Heart left ventricle (tissue), 16 donors: ENCODE measurements around the gene PMVK. TPM values are rescaled to one million over a fixed set of nuclear protein-coding genes. Genes with fewer than 3 reads are reported as not detected.

Experiments used
- ATAC-seq, 4 donors: fragments of 200-7000 bp; cut with Tn5 transposase; one replicate each; pipeline ENCODE4 v1.9.1; 2020 to 2022; ENCODE audit warnings: moderate library complexity in 4 of 4, mild to moderate bottlenecking in 3 of 4, moderate number of reproducible peaks in 1 of 4
- DNase-seq, 5 donors: peaks; one replicate each; pipeline ENCODE4 v3.0.0-alpha.2; 2020
- H3K27ac ChIP-seq, 12 donors: fragments of 200-600 bp; sonication (generic) in 4 of 12; one replicate each; pipeline versions ENCODE4 v1.5.0 to v1.8.0; 2016 to 2022; ENCODE audit warnings: mild to moderate bottlenecking in 2 of 12
- H3K27me3 ChIP-seq, 9 donors: fragments of 200-600 bp; sonication (generic) in 2 of 9; one replicate each; pipeline versions ENCODE4 v1.5.1 to v1.8.0; 2016 to 2022; ENCODE audit warnings: mild to moderate bottlenecking in 3 of 9
- H3K36me3 ChIP-seq, 9 donors: fragments of 200-600 bp; sonication (generic) in 2 of 9; one replicate each; pipeline versions ENCODE4 v1.5.0 to v1.8.0; 2018 to 2022; ENCODE audit warnings: mild to moderate bottlenecking in 2 of 9
- H3K4me1 ChIP-seq, 12 donors: fragments of 200-600 bp; sonication (generic) in 4 of 12; one replicate each; pipeline versions ENCODE4 v1.5.0 to v1.8.0; 2016 to 2022; ENCODE audit warnings: mild to moderate bottlenecking in 3 of 12
- H3K4me3 ChIP-seq, 12 donors: fragments of 200-600 bp; sonication (generic) in 4 of 12; one replicate each; pipeline versions ENCODE4 v1.5.0 to v1.8.0; 2017 to 2022; ENCODE audit warnings: mild to moderate bottlenecking in 9 of 12, moderate library complexity in 4 of 12
- H3K9me3 ChIP-seq, 12 donors: fragments of 200-600 bp; sonication (generic) in 4 of 12; one replicate each; pipeline versions ENCODE4 v1.5.0 to v1.8.0; 2016 to 2022; ENCODE audit warnings: mild to moderate bottlenecking in 1 of 12
- POLR2A ChIP-seq, 2 donors: fragments of 450-650 bp; IDR thresholded peaks; one replicate each; pipeline ENCODE4 v1.6.1; 2017; ENCODE audit warnings: antibody characterized with exemption in 2 of 2, mild to moderate bottlenecking in 2 of 2, moderate library complexity in 2 of 2
- WGBS, 4 donors: extraction: QIAGEN DNeasy Blood & Tissue Kit in 2 of 4; methylation state at CpG; one replicate each; pipeline versions ENCODE4 v1.1.5 to v1.1.7; 2013 to 2018; 5-methylcytosine and 5-hydroxymethylcytosine counted together
- intact Hi-C, 10 donors: fragments of 100-400 bp; cut with DNase I; formaldehyde crosslinking; loops; one replicate each; pipeline versions ENCODE4 v1.11.1 to v1.14.2; 2022
- polyA plus RNA-seq, 2 donors: library from polyadenylated mRNA; stranded (reverse); fragments of 200-250 nt; gene quantifications; one replicate each; pipeline ENCODE4 v1.2.3, GENCODE V29; 2013
- total RNA-seq, 9 donors: library from RNA; depleted of rRNA in 2 of 9; stranded (reverse); fragments of >200 nt in 2 of 9; fragmentation: NEBNext Ultra II Directional in 3 of 9; extraction: Animal tissue kit (Norgen Biotek cat#: 25700) in 3 of 9; gene quantifications; one replicate each; pipeline versions ENCODE4 v1.1.0 to v1.2.4, GENCODE V29; 2016 to 2023
- TF ChIP-seq, protein P1 (sequence below), 12 donors: fragments of 200-600 bp; sonication (generic) in 4 of 12; IDR thresholded peaks; one replicate each; pipeline versions ENCODE4 v1.5.0 to v1.8.0; 2018 to 2022; ENCODE audit warnings: antibody characterized with exemption in 12 of 12, mild to moderate bottlenecking in 5 of 12
- donor health status: ischemic (EF 13 %, LVEDD 7.1; RV severe dilation, severe dysfunction).
- donor health status: healthy with polysubstance abuse.
- donor health status: DM: no; HTN: yes; CAD: no.
- donor health status: DM: no; HTN: no; CAD: no.
- donor health status: ischemic (EF 25% LVEDD 6.9; RV normal size, moderate dysfunction).
- donor health status: ischemic (EF 25% LVEDD 5.7; RV mildly dilated, moderate dysfunction).
- donor health status: healthy.
- donor health status: DM: yes; HTN: yes; CAD: no.
- donor health status: ischemic (EF 35%, LVEDD 5.7; RV mildly dilated, moderate dysfunction).
- donor health status: nonischemic (EF 11% LVEDD 7.7; RV severe dilation, severe dysfunction).
- donor health status: DM: yes; HTN: yes; CAD: no.
- donor health status: PGD.
- donor health status: ischemic (EF 29% LVEDD 5.4; RV normal size, mild dysfunction).
- donor health status: nonischemic (EF 23%, LVEDD 6.1; RV moderate dilation, normal function).

The PMVK gene
- total and polyA plus RNA-seq, 11 donors = 12.8 to 52.1 (median 39.1) TPM

DNA sequence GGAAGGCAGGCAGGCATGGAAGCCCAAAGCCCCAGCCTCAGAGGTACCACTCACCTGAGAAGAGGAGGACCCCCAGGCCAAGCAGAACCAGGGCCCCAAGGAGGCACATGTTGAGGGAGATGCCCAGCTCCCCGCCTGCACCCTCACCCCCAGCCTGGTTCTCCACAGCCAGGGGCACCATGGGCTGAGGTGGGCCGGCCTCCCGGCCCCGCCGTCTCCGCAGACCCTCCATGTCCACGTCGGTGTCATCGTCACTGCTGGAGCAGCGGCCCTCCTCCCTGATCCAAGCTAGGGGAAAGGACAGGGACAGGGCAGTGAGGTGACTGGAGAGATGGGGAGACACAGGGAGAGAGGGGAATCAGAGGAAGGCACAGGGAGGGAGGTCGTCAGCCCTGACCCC, 11.6 kb upstream of the PMVK start:
- 92 to 96% (median 94%) methylated on average over 11 of the region's 11 CpGs for WGBS, 4 donors
- ATAC-seq = no peak
- TF ChIP-seq POLR2A (IDR thresholded peaks at IDR 0.05) = no peak
- TF ChIP-seq, protein P1, sequence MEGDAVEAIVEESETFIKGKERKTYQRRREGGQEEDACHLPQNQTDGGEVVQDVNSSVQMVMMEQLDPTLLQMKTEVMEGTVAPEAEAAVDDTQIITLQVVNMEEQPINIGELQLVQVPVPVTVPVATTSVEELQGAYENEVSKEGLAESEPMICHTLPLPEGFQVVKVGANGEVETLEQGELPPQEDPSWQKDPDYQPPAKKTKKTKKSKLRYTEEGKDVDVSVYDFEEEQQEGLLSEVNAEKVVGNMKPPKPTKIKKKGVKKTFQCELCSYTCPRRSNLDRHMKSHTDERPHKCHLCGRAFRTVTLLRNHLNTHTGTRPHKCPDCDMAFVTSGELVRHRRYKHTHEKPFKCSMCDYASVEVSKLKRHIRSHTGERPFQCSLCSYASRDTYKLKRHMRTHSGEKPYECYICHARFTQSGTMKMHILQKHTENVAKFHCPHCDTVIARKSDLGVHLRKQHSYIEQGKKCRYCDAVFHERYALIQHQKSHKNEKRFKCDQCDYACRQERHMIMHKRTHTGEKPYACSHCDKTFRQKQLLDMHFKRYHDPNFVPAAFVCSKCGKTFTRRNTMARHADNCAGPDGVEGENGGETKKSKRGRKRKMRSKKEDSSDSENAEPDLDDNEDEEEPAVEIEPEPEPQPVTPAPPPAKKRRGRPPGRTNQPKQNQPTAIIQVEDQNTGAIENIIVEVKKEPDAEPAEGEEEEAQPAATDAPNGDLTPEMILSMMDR (IDR thresholded peaks at IDR 0.05) = no peak
- Histone ChIP-seq H3K36me3 (peaks cover 0 to 54% (median 28%) of the 10 kb centered on the region in 9 donors), H3K4me3 (no peak overlapping the region), H3K27me3 (no peaks in the 10 kb centered on the region), H3K27ac (no peak overlapping the region), H3K9me3 (no peaks in the 10 kb centered on the region), H3K4me1 (peaks cover 0 to 32% (median 13%) of the 10 kb centered on the region in 12 donors)
- no peak for DNase-seq
- intact Hi-C loops = no loop called here

DNA sequence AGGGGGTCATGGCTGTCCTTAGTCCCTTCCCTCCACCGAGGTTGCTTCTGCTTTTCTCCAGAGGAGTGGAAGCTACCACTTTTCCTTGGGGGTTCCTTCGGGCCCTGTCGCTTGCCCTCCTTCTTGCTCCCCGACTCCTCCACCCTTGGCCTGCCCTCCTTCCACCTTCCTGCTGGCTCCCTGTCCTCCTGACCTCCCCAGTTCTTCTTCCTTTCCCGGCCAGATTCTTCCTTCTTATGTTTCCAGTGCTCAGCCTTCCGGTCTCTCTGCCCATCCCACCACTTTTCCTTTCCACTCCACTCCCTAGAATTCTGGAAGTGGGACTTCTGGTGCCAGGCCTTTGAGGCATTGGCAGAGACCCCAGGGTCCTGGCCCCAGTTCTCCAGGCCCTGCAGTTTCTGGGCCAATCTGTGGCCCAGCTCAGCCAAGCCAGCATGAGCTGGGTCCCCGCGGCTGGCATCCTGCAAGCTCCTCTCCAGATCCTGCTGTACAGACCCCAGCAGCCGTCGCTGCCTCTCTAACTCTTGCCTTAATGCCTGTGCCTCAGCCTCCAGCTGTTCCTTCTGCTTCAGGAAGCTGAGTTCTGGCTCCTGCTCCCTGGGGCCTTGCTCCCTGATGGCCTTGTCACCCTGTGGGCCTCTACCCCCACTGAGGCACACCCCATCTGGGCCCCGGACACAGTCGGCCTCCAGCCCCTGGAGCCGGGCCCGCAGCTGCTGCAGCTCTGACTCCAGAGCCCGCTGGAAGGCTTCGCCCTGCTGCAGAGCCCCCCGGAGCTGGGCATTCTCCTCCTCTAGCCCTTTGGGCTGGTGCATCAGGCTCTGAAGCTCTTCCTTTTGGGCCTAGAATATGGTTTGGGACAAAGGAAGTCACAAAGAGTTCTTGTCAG, 9.7 kb upstream of the PMVK start:
- intact Hi-C loops = no loop called here
- Histone ChIP-seq H3K27me3 (no peaks in the 10 kb centered on the region), H3K4me3 (no peak overlapping the region), H3K4me1 (peaks cover 0 to 39% (median 8%) of the 10 kb centered on the region in 12 donors), H3K27ac (peak overlapping the region in 1 of 12 donors; percentile 4), H3K9me3 (no peaks in the 10 kb centered on the region), H3K36me3 (peaks cover 0 to 54% (median 27%) of the 10 kb centered on the region in 9 donors)
- TF ChIP-seq POLR2A (IDR thresholded peaks at IDR 0.05) = no peak
- TF ChIP-seq, protein P1 (IDR thresholded peaks at IDR 0.05) = no peak
- ATAC-seq (no peak), DNase-seq (no peak)
- 74 to 87% (median 78%) methylated on average over 15 to 17 of the region's 17 CpGs for WGBS, 4 donors

DNA sequence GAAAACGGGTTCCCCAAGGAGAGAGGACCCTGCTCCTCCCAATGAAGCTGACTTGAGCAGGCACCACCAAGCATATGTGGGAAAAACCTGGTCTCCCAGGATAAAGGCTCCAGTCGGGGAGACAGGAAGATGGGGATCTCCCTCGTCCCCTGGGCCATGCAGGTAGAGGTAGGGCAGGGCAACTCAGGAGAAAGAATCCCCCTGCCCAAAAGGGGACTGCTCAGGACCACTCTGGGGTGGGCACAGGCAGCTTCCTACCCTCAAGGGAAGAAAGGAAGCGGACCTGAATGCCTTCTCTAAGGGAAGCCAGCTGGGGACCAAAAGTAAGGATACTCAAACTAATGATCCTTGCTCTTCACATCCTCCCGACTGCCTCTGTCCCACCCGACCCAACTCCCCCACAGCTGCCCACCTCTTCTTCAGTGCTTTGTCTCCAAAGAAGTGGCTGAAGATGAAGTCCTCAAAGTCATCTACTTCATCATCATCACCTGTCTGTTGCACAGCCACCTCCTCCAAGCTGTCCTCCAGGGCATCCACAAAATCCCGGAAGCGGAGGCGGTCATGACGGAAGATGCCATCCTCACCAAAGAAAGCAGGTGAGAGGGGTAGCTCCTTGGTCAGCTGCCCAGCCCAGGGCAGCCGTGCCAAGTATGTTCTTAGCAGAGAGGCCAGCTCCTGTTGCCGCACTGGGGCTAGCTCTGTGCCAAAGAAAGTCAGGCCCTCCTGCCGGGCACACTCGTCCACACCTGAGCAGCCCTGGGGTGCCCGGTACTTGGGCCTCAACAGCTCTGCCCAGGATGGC, 8.8 kb upstream of the PMVK start:
- H3K27ac ChIP-seq = peak overlapping the region in 7 of 12 donors; percentile 18 to 60 (median 40)
- peaks cover 0 to 40% (median 8%) of the 10 kb centered on the region in 12 donors for H3K4me1 ChIP-seq
- TF ChIP-seq, protein P1 (IDR thresholded peaks at IDR 0.05) = no peak
- no peak for TF ChIP-seq POLR2A (IDR thresholded peaks at IDR 0.05)
- peaks cover 0 to 46% (median 19%) of the 10 kb centered on the region in 9 donors for H3K36me3 ChIP-seq
- no peaks in the 10 kb centered on the region for H3K9me3 ChIP-seq
- no peaks in the 10 kb centered on the region for H3K27me3 ChIP-seq
- WGBS, 4 donors = 82 to 86% (median 84%) methylated on average over 11 to 15 of the region's 15 CpGs
- DNase-seq (peak in 1 of 5 donors; percentile 7), ATAC-seq (no peak)
- H3K4me3 ChIP-seq = no peak overlapping the region
- intact Hi-C loops = no loop called here
